Stimulated activated CD8-positive, alpha-beta memory T cell treated with anti-CD3 and anti-CD28 coated beads, Interleukin-15, amount 100 ng/mL, for 24 hours (primary cell): ENCODE data around the gene SCTR.

Source experiments
- DNase-seq: peaks from one replicate; pipeline ENCODE4 v3.0.0-alpha.2; 2020; ENCODE audit warnings: low read depth

Gene SCTR

DNA sequence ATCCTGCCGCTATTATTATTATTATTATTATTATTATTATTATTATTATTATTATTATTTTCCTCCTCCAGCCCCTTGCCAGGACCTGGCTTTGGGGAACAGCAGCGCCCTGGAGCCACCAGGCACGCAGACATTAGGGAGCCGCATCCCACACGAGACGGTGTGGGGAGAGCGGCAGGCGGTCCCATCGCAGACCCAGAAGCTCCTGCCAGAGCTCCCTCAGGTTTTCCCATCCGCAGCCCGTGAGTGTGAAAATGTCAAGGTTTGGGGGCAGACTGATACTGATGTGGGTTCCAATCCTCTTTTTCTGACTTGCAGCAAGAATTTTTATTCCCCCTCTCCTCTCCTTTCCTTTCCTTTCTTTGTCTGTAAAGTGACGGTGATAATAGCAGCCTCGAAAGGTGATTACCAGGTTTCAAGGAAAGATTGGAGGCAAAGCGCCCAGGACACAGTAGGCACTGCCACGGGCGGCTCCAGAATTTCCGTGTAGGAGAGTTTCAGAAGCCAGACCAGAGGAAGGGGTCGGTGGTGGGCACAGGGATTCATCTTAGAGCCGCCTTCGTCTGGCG, 816 bp downstream of the SCTR start:
- no peak for DNase-seq

GRCh38 chr2:119522671-119523070, 1.6 kb downstream of the SCTR start:
- no peak for DNase-seq

DNA sequence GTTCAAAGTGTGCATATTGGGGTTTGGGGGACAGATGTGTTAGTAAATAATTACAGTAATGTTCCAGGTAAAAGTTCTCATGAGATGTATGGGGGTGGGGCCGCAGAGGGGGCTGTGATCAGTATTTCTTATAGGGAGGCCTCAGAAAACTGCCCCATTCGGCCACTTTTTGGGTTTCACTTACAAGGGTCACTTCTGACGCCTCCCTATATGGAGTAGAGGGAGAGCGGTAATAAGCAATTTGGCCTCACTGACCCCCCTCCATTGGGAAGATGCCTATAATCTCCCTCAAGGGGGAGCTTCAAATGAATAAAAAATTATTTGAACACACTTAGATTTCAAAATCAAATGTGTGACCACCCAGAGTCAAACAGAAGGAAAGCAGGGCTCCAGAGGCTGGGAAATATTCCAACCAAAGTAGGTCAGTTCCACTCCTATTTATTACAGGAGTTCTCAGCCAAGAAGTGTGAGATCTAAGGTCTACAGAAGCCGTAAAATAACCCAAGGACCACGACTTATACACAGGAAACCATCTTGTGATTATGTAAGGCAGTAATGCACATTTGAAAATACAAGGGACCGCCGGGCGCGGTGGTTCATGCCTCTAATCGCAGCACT, 2.7 kb downstream of the SCTR start:
- no peak for DNase-seq

- DNase-seq = no peak
Measured at GRCh38 chr2:119520696-119521432, 3.4 kb downstream of the SCTR start.

DNA sequence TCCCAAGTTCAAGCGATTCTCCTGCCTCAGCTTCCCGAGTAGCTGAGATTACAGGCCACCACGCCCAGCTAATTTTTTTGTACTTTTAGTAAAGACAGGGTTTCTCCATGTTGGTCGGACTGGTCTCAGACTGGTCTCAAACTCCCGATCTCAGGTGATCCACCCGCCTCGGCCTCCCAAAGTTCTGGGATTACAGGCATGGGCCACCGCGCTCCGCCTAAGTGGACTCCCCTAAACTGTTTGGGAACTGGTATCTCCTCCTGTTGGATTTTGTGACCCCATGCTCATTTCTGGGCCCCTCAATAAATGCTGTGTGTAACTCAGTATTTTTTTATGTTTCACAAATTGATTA, 5.2 kb downstream of the SCTR start:
- no peak for DNase-seq

GRCh38 chr2:119518401-119519056, 5.8 kb downstream of the SCTR start:
- no peak for DNase-seq

DNA sequence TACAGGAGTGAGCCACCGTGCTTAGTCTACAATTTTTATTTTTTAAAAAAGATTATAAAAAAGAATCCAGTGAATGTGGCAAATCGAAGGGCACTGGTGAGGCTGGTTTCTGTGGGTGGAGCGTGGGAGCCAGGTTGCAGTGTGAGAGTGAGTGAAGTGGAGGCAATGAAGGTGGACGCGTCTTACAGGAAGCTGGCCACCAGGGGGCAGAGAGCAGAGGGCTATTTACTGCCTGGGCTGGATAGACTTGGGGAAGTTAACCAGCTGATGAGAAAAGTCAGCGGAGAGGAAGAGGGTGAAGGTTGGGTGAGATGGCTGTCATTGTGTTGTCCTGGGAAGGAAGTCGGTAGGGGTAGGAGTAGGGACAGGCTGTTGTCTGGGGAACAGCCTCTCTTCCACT, 6.8 kb downstream of the SCTR start:
- no peak for DNase-seq

DNA sequence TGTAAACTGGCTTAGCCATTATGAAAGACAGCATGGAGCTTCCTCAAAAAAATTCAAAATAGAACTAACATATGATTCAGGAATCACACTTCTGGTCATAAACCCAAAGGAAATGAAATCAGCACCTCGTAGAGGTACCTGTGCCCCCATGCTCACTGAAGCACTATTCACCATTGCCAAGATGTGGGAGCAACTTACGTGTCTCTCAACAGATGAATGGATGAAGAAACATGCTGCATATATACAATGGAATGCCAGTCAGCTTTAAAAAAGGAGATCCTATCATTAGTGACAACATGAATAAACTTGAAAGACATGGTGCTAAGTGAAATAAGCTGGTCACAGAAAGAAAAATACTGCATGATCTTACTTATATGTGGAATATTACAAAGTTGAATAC, 8.2 kb downstream of the SCTR start:
- DNase-seq = no peak

GRCh38 chr2:119513832-119514231, 10.5 kb downstream of the SCTR start:
- no peak for DNase-seq

GRCh38 chr2:119512946-119513345, 11.3 kb downstream of the SCTR start:
- DNase-seq = no peak

DNA sequence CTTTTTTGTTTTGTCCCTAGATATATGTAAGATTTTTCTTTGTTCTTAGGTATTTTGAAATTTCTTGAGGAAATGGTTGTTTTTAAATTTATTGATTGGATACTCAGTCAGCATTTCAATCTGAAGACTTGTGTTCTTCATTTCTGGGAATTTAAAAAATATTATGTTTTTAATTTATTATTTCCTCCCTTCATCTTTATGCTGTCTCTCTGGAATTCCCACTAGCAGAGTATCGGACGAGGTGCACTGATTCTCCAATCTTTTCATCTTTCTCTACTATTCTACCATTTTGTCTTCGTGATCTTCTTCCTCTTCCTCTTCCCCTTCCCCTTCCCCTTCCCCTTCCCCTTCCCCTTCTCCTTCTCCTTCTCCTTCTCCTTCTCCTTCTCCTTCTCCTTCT, 12.3 kb downstream of the SCTR start:
- no peak for DNase-seq

DNA sequence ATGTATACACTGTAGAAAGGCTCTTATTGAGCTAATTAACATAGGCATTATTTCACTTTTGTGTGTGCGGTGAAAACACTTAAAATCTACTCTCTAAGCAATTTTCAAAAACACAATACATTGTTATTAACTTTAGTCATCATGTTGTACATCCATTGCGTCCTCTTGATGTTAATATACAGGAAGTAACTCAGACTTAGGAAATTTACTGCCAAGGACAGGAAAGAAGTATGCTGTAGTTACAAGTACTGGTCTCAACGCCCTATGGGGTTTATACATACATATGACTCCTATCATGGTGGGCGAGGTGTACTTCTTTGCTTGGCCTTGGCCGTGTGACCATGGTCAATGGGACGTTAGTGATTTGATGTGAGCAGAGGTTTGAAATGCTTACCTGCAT, 15.5 kb downstream of the SCTR start:
- DNase-seq = no peak

DNA sequence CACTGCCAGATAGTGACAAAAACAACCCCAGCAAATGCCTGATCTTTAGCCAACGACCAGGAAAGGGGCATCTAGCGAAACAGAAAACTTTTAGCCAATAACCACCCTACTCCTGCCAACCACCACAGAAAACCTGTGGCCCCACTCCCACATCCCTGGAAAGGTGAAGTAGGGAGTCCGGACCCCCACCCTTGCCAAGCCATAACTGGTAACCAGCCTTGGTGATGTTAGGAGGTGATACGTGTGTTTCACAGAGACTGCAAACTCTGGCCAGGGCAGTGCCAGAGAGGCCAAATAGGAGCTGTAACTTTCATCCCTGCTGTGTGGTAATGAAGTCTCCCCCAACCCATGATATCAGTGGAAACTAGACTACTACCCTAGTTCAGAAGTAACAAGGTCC, 27.6 kb downstream of the SCTR start:
- DNase-seq = no peak

DNA sequence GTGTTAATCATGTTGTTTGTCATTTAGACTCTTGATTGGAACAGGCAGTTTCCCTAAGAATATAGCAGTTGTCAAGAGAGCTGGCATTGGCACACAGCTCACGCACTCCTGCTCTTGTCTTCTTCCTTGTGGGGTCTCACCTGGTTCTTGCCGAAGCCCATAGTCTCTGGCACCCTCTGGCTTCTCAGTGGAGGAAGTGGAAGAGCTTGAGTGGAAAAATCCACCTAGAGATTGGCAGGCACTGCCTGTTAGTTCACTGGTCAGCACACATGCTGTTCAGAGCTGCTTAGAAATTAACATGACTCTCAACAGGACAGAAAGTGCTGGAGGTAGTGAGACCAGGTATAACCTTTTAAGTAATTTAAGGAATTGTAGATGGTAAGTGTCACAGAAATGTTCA, 28.3 kb downstream of the SCTR start:
- DNase-seq = no peak

- DNase-seq = no peak
Measured at GRCh38 chr2:119494163-119494790, 30.0 kb downstream of the SCTR start.

DNA sequence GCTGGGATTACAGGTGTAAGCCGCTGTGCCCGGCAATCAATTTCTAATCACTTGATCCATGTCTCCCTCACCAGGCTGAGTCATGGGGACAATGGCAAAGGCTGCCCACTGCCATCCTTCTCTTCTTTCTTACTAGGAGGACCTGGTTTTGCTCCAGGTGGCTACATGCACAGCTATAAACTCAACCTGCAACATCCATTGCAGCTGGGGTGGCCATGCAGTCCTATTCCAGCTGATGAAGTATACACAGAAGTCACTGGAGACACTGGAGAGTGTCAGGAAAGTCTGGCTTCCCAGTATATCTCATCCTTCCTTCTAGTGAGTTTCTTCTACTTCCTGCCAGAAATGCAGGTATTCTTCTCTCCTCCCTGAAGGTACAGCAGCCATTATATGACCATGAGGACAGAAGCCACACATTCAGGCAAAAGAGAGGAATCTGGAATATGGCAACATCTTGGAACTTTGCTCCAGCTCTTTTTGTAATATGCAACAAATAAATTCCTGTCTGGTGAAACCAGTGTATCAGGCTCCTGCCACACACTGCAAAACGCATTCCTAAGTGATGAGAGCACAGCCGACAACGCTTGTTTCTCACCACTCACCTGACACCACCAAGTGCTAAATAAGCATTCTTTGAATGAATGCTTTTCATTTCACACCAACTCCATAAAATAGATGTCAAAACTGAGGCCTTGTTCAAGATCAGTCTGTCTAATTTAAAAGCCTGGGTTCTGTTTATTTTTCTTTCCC, 32.3 kb downstream of the SCTR start:
- DNase-seq = no peak

GRCh38 chr2:119490653-119491195, 33.6 kb downstream of the SCTR start:
- DNase-seq = no peak

DNA sequence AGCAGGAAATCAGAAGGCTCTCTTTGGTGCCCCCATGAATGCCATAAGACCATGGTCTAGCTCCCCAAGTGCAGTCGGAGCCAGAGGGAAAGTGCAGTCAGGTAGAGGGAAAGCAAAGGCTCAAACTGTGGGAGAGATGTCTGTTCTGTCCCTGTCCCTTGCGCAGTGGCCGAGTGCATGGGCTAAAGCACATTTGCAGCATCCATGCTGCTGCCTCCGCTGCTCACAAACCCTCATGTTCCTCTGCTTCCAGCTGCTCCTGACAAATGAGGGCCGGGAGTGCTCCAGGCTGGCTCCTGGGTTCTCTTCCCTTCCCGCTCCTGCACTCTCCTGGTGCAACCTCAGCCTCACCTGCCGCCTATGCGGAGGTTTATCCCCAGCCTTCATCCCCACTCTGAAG, 34.2 kb downstream of the SCTR start:
- DNase-seq = no peak

DNA sequence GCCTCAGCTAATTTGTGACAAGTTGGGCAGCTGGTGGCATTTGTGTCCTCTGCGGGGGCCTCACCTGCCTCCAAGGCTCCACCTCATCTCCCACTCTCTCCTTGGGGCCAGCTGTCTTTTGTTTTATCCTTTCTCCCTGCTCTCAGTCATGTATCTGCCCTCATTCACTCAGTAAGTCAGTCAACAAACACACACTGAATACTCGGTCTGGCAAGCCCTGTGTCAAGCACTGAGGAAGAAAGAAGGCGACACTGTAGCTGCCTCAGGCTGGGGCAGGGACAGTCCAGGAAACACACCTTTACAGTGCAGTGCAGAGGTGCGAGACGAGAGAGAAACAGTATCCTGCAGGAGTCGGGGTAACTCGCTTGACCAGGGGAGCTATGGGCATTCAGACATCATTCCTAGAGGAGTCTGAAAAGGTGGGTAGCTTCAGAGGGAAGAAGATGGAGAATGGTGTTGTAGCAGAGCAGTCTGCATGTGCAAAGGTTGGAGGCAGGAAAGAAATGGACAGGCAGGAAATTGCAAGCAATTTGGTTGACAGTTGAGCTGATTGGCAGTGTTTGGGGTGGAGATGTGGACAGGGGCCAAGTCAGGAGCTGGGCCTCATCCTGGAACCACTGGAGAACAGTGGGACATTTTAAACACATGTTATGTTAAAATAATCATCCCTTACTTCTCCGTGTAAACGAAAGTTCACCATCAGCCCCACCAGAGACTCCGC, 34.9 kb downstream of the SCTR start:
- no peak for DNase-seq

DNA sequence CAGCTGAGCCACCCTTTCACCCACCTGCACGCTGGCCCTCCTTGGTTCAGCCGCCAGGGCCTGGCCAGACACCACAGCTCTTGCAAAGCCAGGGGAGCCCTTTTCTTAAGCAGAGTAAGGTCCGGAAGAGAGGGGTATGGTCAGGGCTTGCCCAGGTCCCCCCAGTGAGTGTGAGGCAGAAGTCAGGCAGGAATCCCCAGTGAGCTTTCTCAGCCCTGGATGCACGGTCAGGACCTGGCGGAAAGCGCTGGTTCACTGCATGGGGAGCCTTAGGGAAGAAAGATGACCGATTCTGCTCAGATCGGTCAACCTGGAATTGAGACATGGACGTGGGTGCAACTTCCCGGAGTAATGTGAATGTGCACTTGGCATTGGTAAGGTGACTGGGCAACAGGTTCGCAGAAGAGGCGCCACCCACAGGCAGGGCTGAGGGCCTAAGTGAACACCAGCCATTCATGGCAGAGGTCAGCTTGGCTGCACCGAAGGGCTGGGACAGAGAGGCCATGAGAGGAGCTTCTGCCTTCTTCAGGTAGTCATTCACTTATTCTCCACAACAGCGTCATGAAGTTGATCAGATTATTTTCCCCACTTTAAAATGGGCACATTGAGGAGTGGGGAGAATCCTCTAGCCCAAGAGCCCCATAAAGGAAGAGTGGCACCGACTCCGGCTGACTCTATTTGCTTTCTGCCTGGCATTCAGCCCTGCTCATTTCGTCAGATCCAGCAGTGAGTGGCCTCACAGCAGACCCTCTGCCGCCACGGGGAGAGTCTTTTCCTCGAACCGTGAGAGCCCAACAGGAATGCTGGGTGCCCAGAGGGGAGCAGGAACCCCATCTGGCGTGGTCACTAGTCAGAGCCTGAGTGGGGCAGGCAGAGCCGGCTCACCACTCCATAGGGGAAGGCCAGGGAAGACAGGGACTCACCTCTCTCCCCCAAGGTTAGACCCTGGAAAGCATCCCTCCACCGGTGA, 35.8 kb downstream of the SCTR start:
- DNase-seq = no peak
